DMS79 (cell line): ENCODE results near the gene SLC35A4.
"Not testable (repeated sequence)": the region's sequence is repeated elsewhere in the genome, so short reads cannot be mapped to it uniquely, and the experiment has no call there.

Experiments
- DNase-seq: peaks from one replicate; lab custom pipeline; 2025; lab: John Stamatoyannopoulos, UW

Gene SLC35A4

GRCh38 chr5:140558542-140558941 is 6.1 kb upstream of the SLC35A4 start:
- DNase-seq = no peak

DNA sequence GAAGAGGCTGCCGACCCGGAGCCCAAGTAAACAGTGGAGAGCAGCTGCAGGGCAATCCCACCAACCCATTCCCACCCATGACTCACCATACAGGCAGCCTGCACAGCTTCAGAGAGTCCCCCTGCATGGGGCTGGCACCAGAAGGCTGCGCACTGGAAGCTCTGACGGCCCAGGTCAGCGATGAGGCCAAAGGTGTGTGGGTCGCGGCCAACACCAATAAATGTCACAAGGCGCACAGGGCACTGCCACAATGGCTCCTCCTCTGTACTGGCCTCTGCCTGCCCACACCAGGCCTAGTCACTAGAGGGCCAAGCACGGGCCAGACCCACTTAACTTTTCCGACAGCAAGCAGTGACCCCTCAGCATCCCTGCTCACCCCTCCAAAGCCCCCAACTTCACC is 4.4 kb upstream of the SLC35A4 start:
- no peak for DNase-seq

GRCh38 chr5:140561753-140562523 is 2.7 kb upstream of the SLC35A4 start:
- DNase-seq = no peak

DNA sequence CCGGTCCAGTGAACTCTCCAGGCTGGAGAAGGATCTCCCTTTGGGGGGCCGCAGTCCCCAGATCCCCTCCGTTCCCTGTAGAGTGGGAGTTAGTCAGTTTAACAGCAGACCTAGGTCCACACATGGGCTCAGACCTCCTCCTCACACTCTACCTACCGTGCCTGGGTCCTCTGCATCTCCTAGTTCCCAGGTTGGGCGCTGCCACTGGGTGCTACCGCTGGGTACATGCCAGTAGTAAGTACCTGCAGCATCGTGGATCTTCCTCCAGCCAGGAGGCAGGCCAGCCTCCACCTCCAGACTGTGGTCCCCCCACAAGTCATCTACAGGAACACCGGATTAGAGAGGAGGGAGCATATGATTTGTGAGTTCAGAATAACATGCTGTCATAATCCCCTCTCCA is 1.0 kb upstream of the SLC35A4 start:
- DNase-seq = no peak

- DNase-seq = no peak
Observed at GRCh38 chr5:140565024-140565779, 574 bp downstream of the SLC35A4 start.

DNA sequence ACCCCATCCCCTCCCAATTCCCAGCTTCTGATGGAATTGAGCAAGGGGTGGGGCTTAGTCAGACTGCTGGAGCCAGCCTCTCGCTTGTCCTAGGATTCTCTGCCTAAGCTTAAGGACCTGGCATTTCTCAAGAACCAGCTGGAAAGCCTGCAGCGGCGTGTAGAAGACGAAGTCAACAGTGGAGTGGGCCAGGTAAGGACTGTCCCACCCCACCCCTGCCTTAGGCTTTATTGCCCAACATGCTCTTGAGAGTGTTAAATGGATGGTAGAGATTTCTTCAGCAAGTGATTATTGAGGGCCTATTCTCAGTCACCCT is 1.1 kb downstream of the SLC35A4 start:
- no peak for DNase-seq

DNA sequence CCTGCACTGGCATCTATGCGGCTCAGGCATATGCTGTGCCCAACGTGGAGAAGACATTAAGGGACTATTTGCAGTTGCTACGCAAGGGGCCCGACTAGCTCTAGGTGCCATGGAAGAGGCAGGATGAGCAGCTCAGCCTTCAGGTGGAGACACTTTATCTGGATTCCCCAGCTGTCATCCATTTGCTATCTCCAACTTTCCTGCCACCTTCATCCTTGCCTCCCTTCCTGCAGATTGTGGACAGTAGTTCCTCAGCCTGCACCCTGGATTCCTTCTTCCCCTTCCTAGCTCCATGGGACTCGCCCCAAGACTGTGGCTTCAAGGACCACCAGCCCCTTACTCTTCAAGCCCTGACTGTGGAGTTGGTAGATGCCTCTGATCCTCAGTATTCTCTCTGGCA is 2.0 kb downstream of the SLC35A4 start:
- no peak for DNase-seq

- DNase-seq = no peak
Observed at GRCh38 chr5:140567136-140567818, 2.6 kb downstream of the SLC35A4 start.

DNA sequence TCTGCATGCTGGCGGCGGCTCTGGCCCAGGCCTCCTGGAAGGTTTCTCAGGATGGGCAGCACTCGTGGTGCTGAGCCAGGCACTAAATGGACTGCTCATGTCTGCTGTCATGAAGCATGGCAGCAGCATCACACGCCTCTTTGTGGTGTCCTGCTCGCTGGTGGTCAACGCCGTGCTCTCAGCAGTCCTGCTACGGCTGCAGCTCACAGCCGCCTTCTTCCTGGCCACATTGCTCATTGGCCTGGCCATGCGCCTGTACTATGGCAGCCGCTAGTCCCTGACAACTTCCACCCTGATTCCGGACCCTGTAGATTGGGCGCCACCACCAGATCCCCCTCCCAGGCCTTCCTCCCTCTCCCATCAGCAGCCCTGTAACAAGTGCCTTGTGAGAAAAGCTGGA is 3.2 kb downstream of the SLC35A4 start:
- no peak for DNase-seq

GRCh38 chr5:140568443-140569063 is 3.9 kb downstream of the SLC35A4 start:
- DNase-seq = no peak

GRCh38 chr5:140569197-140569596 is 4.6 kb downstream of the SLC35A4 start:
- no peak for DNase-seq

- DNase-seq = no peak
Observed at GRCh38 chr5:140570058-140570457, 5.4 kb downstream of the SLC35A4 start.

GRCh38 chr5:140570488-140570887 is 5.9 kb downstream of the SLC35A4 start:
- DNase-seq = no peak

GRCh38 chr5:140571105-140571504 is 6.5 kb downstream of the SLC35A4 start:
- DNase-seq = no peak

- DNase-seq = no peak
Observed at GRCh38 chr5:140573683-140574082, 9.1 kb downstream of the SLC35A4 start.

- DNase-seq = no peak
Observed at GRCh38 chr5:140574165-140574564, 9.5 kb downstream of the SLC35A4 start.

DNA sequence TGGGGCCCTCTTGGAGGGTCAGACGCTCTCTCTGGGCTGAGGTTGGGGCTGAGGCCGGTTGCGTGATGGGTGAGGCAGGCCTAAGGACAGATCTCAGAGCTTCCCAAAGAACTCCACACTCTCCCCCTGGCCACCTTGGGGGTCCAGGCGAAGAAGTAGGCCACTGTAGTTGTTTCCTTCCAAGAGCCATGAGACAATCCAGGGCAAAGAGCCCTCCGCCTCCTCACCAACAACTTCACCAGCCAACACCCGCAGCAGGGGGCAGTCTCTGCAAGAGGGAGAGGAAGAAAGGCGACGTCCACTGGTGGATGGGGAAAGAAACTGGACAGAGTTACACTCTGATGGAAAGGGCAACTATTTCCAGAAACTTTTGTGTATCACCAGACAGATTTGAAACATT is 10.7 kb downstream of the SLC35A4 start:
- DNase-seq = no peak

- DNase-seq = no peak
Observed at GRCh38 chr5:140576776-140577201, 12.2 kb downstream of the SLC35A4 start.

GRCh38 chr5:140579188-140579747 is 14.6 kb downstream of the SLC35A4 start:
- not testable (repeated sequence) for DNase-seq

DNA sequence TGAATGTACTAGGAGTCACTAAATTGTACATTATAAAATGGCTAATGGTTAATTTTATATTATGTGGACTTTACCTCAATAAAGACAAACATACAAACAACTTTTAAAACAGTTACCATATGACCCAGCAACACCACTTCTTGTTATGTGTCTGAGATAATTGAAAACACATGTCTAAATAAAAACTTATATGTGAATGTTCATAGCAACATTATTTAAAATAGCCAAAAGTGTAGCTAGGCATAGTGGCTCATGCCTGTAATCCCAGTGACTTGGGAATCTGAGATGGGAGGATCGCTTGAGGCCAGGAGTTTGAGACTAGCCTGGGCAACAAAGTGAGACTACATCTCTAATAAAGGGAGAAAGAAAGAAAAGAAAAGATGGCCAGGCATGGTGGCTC is 22.9 kb downstream of the SLC35A4 start:
- no peak for DNase-seq

GRCh38 chr5:140588311-140589070 is 23.9 kb downstream of the SLC35A4 start:
- no peak for DNase-seq

- DNase-seq = no peak
Observed at GRCh38 chr5:140590861-140591260, 26.2 kb downstream of the SLC35A4 start.
